Left forelimb (tissue), 1 donor: ENCODE measurements around the gene TPK1.

ENCODE experiments used
- DNase-seq: peaks from one replicate; pipeline ENCODE4 v3.0.0-alpha.2; 2018; ENCODE audit warnings: low spot score

The TPK1 gene

DNA sequence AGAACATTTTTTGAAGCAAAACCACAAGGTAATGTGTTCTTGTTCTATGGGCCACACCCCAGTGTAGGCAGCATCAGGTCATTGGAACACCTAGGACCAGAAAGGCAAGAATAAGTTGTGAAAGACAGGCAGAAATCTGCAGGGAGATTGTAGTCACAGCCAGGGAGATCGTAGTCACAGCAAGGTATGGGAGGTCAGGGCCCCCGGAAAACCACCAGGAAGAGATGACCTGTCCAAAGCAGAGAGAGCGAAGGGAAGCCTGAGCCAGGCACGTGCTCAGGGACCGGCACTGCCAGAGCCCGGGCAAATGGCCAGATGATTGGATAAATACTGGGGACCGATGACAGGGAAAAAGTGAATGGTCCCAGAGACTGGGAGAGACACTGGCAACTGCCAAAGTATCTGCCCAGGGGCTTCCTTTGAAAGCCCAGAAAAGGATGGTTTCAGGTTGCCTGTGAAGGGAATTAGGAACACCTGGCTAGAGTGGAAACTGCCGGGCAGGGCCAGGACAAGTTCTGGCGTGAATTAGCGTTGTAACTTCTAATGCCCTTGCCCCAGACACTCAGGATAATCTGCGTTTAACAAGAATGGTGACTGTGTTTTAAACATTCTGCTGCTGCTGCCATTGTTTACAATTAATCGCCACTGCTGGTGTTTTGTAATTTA is 428.5 kb downstream of the TPK1 start:
- DNase-seq, result no peak

DNA sequence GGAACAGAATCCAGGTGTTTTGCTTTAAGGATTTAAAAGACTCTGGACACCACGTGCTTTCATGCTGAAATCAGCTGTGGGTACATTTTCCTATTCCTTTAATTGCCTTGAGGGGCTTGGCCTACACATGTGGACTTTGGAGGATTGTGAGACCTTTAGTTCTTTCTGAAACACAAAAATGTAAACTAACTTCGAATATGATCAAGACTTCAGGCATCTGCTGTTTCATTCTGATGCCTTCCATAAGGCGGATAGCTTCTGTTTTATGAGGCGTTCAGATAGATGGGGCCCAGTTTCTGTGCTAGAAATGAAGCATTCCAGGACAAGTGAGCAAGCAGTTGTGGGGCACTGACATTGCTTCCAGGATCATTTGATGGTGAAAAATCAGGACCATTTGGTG is 430.9 kb downstream of the TPK1 start:
- DNase-seq, result no peak

- no peak for DNase-seq
Measured at GRCh38 chr7:144403649-144404061, 432.2 kb downstream of the TPK1 start, which contains the start of gene NOBOX. NOBOX (minus strand) TSS chr7:144403693.

GRCh38 chr7:144403102-144403501 is 432.8 kb downstream of the TPK1 start:
- DNase-seq, result no peak
